ENCODE data around the gene RNF166.

RNF166 gene

GRCh38 chr16:88692861-88693260 is 13.3 kb downstream of the RNF166 start:
- no peak for DNase-seq (ENCODE audit: low spot score)

DNA sequence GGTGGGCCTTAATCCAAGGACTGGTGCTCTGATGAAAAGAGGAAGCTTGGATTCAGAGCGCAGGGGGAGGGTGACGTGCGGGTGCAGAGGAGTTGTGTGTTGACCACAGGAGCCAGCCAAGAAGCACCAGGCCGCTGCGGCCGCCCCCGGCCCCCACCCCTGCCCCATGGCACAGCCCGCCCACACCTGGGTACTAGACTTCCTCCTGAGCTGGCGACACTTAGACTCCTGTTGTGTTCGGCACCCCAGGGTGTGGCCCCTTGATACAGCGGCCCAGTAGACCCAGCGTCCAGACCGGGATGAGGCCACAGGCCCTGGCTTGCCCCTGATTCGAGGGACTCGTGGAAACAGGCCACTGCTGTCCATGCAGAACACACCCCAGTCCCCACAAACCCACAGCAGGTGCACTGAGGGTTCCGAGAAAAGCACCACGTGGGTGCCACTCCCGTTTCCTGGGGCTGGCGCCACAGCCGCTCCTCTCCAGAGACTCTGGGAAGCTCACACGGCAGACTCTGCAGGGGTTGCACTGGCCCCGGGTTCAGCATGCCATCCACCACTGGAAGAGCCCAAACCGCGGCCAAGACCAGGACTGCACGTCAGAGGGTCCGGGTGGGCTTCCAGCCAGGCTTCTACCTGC is 14.2 kb downstream of the RNF166 start:
- DNase-seq (ENCODE audit: low spot score), result no peak

DNA sequence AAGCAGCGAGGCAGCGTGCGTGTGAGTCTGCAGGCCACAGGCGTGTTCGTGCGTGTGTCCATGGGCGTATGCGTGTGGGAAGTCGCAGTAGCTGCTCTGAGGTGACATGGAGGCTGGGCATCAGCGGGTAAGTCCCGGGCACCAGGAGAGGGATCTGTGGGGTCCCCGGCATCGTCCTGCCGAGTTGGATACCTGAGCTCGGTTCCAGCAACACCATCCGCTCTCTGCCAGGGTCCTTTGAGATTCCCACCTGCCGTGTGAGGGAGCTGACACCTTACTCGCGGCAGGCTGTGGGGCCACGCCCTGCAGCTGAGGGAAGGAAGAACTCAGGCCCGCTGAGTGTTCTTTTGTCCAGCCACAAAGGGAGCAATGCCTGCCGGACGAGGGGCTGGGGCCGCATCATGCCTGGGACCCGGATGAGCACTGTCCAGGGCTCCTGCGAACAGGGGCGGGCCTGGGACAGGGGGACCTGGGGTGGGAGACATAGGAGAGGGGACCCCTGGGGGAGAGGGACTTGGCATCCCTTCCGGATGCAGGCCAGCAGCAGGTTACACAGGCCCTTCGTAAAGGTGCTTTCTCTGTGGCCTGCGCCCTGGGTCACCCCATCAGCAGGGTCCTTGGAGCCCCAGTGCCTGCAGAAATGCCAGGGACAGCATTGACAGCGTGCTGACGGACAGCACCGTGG is 14.9 kb downstream of the RNF166 start:
- DNase-seq (ENCODE audit: low spot score), result no peak

GRCh38 chr16:88690341-88691128 is 15.7 kb downstream of the RNF166 start:
- no peak for DNase-seq (ENCODE audit: low spot score)

- no peak for DNase-seq (ENCODE audit: low spot score)
These were observed 18.0 kb downstream of the RNF166 start for GRCh38 chr16:88688013-88688778.

GRCh38 chr16:88687676-88688012 is 18.6 kb downstream of the RNF166 start:
- no peak for DNase-seq (ENCODE audit: low spot score)

- no peak for DNase-seq (ENCODE audit: low spot score)
These were observed 19.0 kb downstream of the RNF166 start for GRCh38 chr16:88687254-88687576.

DNA sequence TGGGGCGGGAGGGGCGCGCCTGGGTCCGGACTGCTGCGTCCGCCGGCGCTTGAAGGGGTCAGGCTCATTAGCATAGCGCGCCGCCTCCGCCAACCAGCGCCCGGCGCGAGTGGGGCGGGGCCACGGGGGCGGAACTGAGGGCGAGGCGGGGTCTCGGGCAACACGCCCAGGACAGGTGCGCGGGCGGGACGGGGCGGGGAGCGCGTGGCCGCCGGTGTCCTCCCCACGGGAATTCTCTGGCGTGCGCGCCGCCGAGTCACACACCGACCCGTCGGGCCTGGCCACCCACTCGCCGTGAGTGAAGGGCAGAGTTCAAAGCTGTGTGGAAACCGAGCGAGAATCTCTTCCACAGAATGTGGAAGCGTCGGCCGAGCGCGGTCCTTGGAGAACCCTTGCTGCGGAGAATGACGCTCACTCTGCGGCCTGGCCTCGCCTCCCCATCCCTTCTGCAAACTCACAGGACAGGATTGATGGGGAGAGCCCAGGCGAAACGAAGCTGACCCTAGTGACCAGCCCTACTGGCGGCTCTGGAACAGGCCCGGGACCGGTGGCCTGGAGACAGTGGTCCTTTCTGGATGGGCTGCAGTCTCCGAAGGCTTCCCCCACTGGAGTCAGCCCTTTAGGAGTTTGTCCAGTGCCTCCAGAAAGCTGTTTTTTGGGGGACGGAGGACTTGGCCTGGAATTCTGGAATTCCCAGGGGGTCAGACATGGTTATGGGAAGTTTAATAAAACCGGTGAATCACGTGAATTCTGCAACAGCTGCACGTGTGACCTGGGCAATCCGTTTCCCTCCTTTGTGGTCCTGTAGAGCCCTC is 19.6 kb downstream of the RNF166 start, which contains the start of gene SNAI3:
Gene SNAI3 (minus strand): TSS at position 69 of the 815 bp plus-strand sequence. CDS start 101 bp downstream, outside the sequence.
- no peak for DNase-seq (ENCODE audit: low spot score)

DNA sequence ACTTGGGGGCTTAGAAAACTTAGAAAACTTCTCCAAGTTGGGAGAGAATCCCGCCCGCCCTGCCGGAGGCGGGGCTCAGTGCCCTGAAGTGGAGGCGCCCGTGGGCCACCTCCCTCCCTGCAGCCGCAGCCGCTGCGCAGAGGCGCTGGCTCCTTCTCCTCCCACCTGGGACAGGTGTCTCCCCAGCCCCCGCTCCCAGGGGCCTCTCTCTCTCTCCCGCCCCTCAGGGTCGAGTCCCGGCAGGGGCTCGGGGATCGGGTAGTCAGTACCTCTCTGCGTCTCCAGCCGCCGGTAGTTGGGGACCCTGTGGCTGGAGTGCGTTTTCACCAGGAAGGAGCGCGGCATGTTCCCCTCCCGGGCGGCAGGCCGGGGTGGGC is 20.2 kb downstream of the RNF166 start:
- DNase-seq (ENCODE audit: low spot score), result no peak

GRCh38 chr16:88685156-88686061 is 20.8 kb downstream of the RNF166 start:
- DNase-seq (ENCODE audit: low spot score), result no peak

DNA sequence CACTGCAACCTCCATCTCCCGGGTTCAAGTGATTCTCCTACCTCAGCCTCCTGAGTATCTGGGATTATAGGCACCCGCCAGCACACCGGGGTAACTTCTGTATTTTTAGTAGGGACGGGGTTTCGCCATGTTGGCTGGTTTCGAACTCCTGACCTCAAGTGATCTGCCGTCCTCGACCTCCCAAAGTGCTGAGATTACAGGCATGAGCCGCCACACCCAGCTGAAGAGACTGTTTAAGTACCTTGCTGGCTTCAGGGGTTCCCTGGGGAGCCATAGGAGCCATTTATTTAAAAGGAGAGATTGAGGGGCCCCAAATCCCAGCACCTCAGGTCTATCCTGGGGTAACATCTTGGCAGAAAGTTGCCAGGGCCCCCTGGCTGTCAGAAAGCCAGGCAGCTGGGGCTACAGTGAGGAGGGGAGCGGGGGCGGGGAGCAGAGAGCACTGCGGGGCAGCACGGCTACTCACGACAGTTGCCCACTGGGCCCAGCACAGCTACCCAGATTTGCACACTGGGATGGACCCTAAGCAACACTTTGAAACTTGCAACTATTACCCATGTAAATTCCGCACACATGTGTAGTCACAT is 21.5 kb downstream of the RNF166 start:
- DNase-seq (ENCODE audit: low spot score), result no peak

GRCh38 chr16:88681709-88682451 is 24.3 kb downstream of the RNF166 start:
- DNase-seq (ENCODE audit: low spot score), result peak; percentile 61

GRCh38 chr16:88681084-88681680 is 25.0 kb downstream of the RNF166 start:
- DNase-seq (ENCODE audit: low spot score), result no peak

GRCh38 chr16:88680554-88681083 is 25.6 kb downstream of the RNF166 start:
- DNase-seq (ENCODE audit: low spot score), result no peak

GRCh38 chr16:88678224-88678979 is 27.8 kb downstream of the RNF166 start:
- no peak for DNase-seq (ENCODE audit: low spot score)

DNA sequence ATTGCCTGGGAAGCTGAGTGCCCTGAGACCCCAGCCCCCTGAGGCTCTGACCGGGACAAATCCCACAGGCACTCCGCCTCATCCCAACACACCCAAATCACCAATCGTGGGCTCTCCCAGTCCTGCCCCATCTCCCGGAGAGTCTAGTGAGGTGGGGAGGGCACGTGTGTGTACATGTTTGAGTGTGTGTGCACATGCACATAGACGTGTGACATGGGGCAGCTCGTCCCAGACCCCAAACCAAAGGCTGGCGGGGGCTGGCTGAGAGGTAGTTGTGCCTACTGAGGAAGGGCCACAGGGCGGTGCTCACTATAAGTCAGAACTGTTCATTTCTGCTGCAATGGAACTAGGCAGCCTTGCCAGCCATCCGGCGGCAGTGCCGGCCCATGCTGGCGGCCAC is 28.5 kb downstream of the RNF166 start:
- no peak for DNase-seq (ENCODE audit: low spot score)

DNA sequence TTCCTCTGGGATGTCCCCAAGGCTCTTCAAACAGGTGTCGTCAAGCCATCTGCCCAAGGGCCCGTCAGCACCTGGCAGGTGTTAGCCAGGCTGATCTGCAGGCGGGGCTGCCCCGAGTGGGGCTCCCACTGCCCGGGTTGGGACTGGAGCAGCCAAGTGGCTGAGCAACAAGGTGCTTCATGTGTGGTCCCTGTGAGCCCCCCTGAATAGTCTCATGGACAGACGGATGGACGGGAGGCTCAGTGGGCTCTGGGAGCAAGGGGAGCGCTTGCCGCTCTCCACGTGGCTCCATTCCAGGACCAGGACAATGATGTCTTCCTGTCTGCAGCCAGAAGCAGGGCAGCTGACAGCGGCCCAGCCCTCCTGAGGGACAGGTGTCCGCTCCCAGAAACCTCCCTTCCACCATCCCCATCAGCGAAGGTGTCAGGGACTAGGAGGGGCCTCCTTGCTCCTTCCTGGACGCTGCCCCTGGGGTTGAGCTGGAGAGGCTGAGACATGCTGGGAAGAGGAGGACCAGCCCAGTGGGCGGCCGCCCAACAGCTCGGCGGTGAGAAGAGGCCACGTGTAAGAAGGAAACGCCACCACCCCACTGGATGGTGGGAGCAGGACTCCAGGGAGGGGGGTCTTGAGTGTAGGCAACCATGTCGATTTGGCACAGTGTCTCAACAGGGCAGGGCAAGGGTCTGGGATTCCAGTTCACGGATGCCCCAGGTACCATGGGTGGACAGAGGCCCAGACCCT is 29.5 kb downstream of the RNF166 start:
- no peak for DNase-seq (ENCODE audit: low spot score)
